KBM-7 (cell line): ENCODE measurements around the gene EML1.

Experiments
- DNase-seq: peaks from one replicate; pipeline ENCODE4 v3.0.0-alpha.2; 2015
- in situ Hi-C: fragments of 300-500 bp; cut with MboI; formaldehyde crosslinking; loops from 2 replicates; pipeline ENCODE4 v1.14.3; 2020; ENCODE audit warnings: low sequenced_read_pairs, low pct_unique_long_range_greater_than_20kb, mixed read lengths

Gene EML1

DNA sequence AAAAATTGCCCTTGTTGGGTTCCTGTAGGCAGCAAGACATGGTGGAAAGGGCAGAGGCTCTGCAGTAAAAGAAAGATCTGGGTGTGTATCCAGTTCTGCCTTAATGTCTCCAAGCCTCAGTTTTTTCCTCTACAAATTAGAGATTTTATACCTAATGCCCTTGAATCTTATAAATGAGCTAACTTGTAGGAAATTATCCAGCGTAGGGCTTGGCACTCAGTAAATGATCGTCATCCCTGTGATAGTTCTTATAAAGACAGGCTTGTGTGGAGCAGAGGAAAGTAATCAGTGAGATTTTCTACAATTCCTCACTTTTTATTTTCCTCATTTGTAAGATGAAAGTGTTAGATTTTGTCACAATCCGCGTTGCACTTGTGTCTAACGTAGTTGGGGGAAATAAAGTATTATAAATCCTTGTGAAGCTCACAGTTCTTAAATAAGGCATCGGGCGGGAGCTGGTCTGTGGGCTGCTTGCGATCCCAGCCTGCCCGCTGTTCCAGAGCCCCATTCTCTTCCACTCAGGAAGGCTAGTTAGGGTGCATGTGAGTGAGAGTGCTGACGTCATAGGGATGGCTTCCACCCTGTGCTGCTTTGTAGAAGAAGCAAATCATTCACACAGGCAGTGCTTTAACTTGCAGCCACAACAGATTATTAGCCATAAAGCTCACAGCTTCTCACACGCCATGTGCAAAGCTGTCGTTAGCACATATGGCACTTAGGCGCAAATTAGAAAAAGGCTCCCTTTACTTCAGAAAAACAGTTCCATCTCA, 87.6 kb downstream of the EML1 start:
- no peak for DNase-seq
- in situ Hi-C loops: loop anchor here (25.0 kb wide), 1 partner anchor 369 kb away; no protein-coding TSS in a partner anchor

GRCh38 chr14:99883866-99884650, 90.8 kb downstream of the EML1 start:
- in situ Hi-C loops: loop anchor here (25.0 kb wide), 1 partner anchor 372 kb away; no protein-coding TSS in a partner anchor
- no peak for DNase-seq

- in situ Hi-C loops: loop anchor here (25.0 kb wide), 1 partner anchor 373 kb away; no protein-coding TSS in a partner anchor
- DNase-seq: peak; percentile 54
Measured at GRCh38 chr14:99884834-99885648, 91.8 kb downstream of the EML1 start.

- in situ Hi-C loops: loop anchor here (25.0 kb wide), 1 partner anchor 373 kb away; no protein-coding TSS in a partner anchor
- DNase-seq: no peak
Measured at GRCh38 chr14:99885649-99885958, 92.4 kb downstream of the EML1 start.

DNA sequence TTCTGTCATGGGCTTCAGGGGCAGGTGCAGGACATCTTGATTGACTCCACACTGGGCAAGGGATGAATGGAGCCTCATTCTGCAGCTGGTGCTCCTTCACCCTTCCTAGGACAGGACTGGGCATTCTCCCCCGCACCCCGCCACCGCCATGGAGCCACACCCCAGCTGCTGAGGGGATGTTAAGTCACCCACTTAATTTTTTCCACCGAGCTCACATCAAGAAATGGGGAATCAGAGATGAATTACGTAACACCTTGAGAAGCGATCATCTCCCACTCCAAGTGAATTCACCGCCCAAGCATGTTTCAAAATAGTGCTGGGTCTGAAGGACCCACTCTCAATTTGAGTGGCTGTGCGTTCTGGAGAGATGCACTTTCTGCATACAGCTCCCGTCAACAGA, 94.2 kb downstream of the EML1 start:
- in situ Hi-C loops: loop anchor here (25.0 kb wide), 1 partner anchor 375 kb away; no protein-coding TSS in a partner anchor
- DNase-seq: no peak

- in situ Hi-C loops: loop anchor here (25.0 kb wide), 1 partner anchor 376 kb away; no protein-coding TSS in a partner anchor
- DNase-seq: no peak
Measured at GRCh38 chr14:99888149-99888548, 94.9 kb downstream of the EML1 start.

GRCh38 chr14:99889268-99889667, 96.1 kb downstream of the EML1 start:
- no peak for DNase-seq
- in situ Hi-C loops: loop anchor here (25.0 kb wide), 1 partner anchor 377 kb away; no protein-coding TSS in a partner anchor

- in situ Hi-C loops: loop anchor here (25.0 kb wide), 1 partner anchor 379 kb away; no protein-coding TSS in a partner anchor
- no peak for DNase-seq
Measured at GRCh38 chr14:99891266-99891665, 98.1 kb downstream of the EML1 start.

DNA sequence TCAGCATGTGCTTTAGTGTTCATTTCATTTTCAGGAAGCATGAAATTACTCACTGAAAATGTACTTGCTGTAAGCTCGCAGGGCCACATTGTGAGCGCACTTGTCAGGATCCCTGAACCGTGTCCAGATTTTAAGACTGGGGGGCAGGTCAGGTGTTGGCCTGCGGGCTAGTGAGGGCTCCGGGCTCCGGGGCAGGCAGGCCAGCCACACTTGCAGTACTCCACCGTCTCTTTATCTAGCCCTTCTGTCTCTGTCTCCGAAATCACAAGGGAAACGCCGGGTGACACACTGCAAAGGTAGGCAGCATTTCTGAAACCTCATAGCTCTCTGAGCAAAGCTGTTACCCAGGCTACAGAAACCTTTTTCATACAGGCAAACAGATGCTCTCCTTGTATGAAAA, 98.7 kb downstream of the EML1 start:
- no peak for DNase-seq
- in situ Hi-C loops: loop anchor here (25.0 kb wide), 1 partner anchor 380 kb away; no protein-coding TSS in a partner anchor

GRCh38 chr14:99892406-99892805, 99.2 kb downstream of the EML1 start:
- in situ Hi-C loops: loop anchor here (25.0 kb wide), 1 partner anchor 380 kb away; no protein-coding TSS in a partner anchor
- DNase-seq: no peak

- in situ Hi-C loops: loop anchor here (25.0 kb wide), 1 partner anchor 384 kb away; no protein-coding TSS in a partner anchor
- DNase-seq: no peak
Measured at GRCh38 chr14:99896361-99896760, 103.1 kb downstream of the EML1 start.

DNA sequence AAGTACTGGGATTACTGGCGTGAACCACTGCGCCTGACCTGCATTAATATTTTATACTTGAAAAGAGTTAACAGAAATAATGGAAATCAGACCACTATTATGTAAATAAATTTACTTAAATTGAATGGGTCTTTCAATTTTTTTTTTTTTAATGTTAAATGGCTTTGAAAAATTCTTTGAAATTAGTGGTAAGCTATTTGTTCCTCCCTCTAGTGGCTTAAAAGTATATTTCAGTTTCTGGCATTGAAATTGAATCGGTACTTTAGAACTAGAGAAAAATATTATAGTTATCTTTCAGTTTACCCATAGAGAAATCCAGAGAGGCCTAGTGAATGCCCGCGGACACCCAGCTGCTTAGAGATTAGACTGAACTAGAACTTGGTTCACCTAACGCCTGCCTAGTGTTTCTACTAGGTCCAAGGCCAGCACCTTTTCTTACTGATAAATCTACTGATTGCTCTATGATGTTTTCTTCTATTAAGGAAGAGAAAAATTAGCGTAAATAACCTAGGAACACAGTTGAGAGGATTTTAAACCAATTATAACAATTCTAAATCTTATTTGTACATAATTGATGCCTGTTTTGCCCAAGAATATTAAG, 106.5 kb downstream of the EML1 start:
- in situ Hi-C loops: loop anchor here (25.0 kb wide), 1 partner anchor 387 kb away; no protein-coding TSS in a partner anchor
- peak; percentile 28 for DNase-seq

DNA sequence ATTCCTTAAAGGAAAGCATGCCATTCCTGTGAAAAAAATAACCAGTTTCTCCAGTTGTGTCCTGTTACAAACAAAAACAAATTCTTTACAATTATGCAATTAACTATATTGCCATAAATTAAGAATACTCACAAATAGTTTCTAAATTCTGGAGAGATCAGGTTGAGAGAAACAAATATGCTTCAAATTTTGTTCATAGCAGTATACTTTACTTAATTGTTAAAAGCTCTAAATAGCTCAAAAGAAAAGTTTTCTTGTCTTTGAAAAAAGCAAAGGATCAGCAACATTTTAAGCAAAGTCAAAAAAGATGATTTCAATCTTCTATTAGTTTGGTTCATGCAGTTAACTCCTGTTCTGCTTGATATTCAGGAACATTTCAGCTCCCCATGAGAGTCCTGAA, 109.7 kb downstream of the EML1 start:
- no peak for DNase-seq

GRCh38 chr14:99904506-99904905, 111.3 kb downstream of the EML1 start:
- no peak for DNase-seq
- in situ Hi-C loops: no loop called here

More for the DNA sequence above, 109.7 kb downstream of the EML1 start:
- in situ Hi-C loops: no loop called here

DNA sequence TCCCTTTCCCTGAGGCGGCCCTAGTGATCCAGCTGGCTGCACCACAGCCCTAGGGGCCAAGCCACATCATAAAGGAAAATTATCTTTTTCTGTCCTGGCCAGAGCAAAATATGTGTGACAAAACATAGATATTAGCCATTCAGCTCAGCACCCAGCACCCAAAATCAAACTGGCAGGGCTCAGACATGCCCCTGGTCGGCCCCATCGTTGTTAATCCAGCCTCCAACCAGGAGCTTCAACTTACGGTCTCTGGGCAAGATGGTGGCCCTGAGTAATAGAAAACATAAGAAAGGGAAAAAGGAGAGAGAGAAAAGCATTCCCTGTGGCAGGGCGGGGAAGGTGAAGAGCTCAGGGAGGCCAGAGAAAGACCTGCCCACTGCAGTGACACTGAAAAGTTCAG, 111.9 kb downstream of the EML1 start:
- in situ Hi-C loops: no loop called here
- DNase-seq: no peak

DNA sequence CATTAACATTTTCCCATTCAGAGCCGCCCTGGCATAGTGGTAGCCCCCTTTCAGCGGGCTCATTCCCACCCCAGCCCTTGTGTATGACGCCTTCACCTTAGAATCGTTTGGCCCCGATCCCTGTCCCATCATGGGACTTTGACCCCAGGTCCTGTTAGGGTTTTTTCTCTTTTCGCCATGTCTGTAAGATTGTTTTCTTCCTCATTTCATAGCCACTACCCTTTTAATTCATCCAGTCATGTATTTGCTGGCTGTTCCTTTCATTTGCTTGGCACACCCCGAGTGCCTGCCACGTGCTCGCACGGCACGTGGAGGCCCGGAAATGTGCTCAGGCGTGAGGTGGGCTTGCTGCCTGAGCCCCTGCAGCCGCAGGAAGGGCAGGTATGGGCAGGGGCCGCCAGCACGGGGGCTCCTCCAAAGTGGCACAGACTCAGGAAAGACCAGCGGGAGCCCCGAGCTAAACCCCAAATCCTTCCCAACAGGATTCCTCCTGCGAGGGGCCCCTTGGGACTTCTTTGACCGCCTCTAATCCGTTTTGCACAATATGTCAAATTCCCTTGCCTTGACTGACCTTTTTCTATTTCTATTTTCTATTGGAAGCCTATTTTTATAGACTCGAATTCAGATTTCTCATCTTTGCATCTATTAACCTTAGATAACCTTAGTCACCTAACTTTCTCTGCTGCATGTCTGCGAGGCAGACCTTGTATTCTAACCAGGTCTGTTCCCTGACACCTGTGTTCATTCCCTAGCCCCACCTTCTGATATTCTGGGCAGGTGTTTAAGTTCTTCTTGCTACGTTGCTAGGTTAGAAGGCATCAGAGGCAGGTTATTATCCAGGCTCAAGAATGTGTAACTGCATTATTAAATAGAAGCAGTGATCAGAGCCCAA, 114.8 kb downstream of the EML1 start:
- DNase-seq: no peak
- in situ Hi-C loops: no loop called here

- DNase-seq: no peak
- in situ Hi-C loops: no loop called here
Measured at GRCh38 chr14:99908653-99909250, 115.5 kb downstream of the EML1 start.
